Pancreas (tissue), 10 donors: ENCODE measurements around the gene LRRC75A. TPM values are rescaled to one million over a fixed set of nuclear protein-coding genes. Genes with fewer than 3 reads are reported as not detected.

Experiments
- ATAC-seq, 4 donors: fragments of 200-7000 bp; cut with Tn5 transposase; one replicate each; pipeline versions ENCODE4 v1.8.0 to v1.9.1; 2020; ENCODE audit warnings: mild to moderate bottlenecking in 4 of 4, moderate library complexity in 4 of 4
- DNase-seq, 6 donors: peaks; one replicate each; pipeline ENCODE4 v3.0.0-alpha.2; 2020
- FAIRE-seq: peaks from 2 replicates; lab custom pipeline; 2012; peaks lifted over from hg19 to GRCh38; lab: Jason Lieb, UNC
- H3K27ac ChIP-seq, 4 donors: fragments of 200-600 bp; sonication (generic); 1 replicate in 3 of 4; 2 replicates in 1 of 4; pipeline versions ENCODE4 v1.5.0 to v1.8.0; 2020
- H3K27me3 ChIP-seq, 4 donors: fragments of 200-600 bp; one replicate each; pipeline ENCODE4 v1.8.0; 2021
- H3K36me3 ChIP-seq, 3 donors: fragments of 200-600 bp; sonication (generic) in 1 of 3; one replicate each; pipeline versions ENCODE4 v1.5.0 to v1.8.0; 2020 to 2021
- H3K4me1 ChIP-seq, 3 donors: fragments of 200-600 bp; one replicate each; pipeline ENCODE4 v1.8.0; 2021
- H3K4me3 ChIP-seq, 4 donors: fragments of 200-600 bp; sonication (generic) in 2 of 4; one replicate each; pipeline versions ENCODE4 v1.5.0 to v1.8.0; 2020 to 2021
- H3K9me3 ChIP-seq, 4 donors: fragments of 200-600 bp; one replicate each; pipeline ENCODE4 v1.8.0; 2021
- WGBS, 2 donors: extraction: QIAGEN DNeasy Blood & Tissue Kit; methylation state at CpG; one replicate each; pipeline ENCODE4 v1.1.7; 2013; 5-methylcytosine and 5-hydroxymethylcytosine counted together
- intact Hi-C, 3 donors: fragments of 100-400 bp; cut with DNase I; formaldehyde crosslinking; loops; one replicate each; pipeline versions ENCODE4 v1.11.1 to v1.14.2; 2022
- polyA plus RNA-seq, 2 donors: library from polyadenylated mRNA; stranded (reverse); fragments of 200-250 nt; gene quantifications; one replicate each; pipeline ENCODE4 v1.2.3, GENCODE V29; 2013
- total RNA-seq, 6 donors: library from RNA; stranded (reverse); fragmentation: NEBNext Ultra II Directional in 4 of 6; extraction: Animal tissue kit (Norgen Biotek cat#: 25700) in 4 of 6; gene quantifications; one replicate each; pipeline versions ENCODE4 v1.2.1 to v1.2.4, GENCODE V29; 2021 to 2023
- TF ChIP-seq, protein P1 (sequence below), 4 donors: fragments of 200-600 bp; sonication (generic) in 3 of 4; IDR thresholded peaks; one replicate each; pipeline versions ENCODE4 v1.5.0 to v1.8.0; 2021; ENCODE audit warnings: antibody characterized with exemption in 4 of 4
- donor health status: healthy with polysubstance abuse.
- donor health status: DM: no; HTN: no; CAD: no; lungs with moderate emphysema.
- donor health status: DM: no; HTN: no; CAD: no.
- donor health status: control.
- donor health status: control.
- donor health status: Bipolar disorder and iron deficiency.
- donor health status: DM: yes; HTN: yes; CAD: no.
- donor health status: DM: no; HTN: no; CAD: no.
- donor health status: DM: no; HTN: no; CAD: no.
- donor health status: DM: yes; HTN: yes; CAD: no.

The LRRC75A gene
- total and polyA plus RNA-seq, 8 donors: 0.95 to 4.0 (median 2.0) TPM

GRCh38 chr17:16468428-16468992 lies 23.5 kb downstream of the LRRC75A start:
- no peak for FAIRE-seq
- no peaks in the 10 kb centered on the region for H3K9me3 ChIP-seq

GRCh38 chr17:16467886-16468285 lies 24.1 kb downstream of the LRRC75A start:
- no peak for DNase-seq
- Histone ChIP-seq H3K9me3 (no peaks in the 10 kb centered on the region), H3K4me1 (peaks cover 2 to 16% (median 8%) of the 10 kb centered on the region in 3 donors), H3K27me3 (no peaks in the 10 kb centered on the region), H3K27ac (no peak overlapping the region), H3K4me3 (no peak overlapping the region), H3K36me3 (no peaks in the 10 kb centered on the region)
- no peak for FAIRE-seq
- TF ChIP-seq, protein P1, sequence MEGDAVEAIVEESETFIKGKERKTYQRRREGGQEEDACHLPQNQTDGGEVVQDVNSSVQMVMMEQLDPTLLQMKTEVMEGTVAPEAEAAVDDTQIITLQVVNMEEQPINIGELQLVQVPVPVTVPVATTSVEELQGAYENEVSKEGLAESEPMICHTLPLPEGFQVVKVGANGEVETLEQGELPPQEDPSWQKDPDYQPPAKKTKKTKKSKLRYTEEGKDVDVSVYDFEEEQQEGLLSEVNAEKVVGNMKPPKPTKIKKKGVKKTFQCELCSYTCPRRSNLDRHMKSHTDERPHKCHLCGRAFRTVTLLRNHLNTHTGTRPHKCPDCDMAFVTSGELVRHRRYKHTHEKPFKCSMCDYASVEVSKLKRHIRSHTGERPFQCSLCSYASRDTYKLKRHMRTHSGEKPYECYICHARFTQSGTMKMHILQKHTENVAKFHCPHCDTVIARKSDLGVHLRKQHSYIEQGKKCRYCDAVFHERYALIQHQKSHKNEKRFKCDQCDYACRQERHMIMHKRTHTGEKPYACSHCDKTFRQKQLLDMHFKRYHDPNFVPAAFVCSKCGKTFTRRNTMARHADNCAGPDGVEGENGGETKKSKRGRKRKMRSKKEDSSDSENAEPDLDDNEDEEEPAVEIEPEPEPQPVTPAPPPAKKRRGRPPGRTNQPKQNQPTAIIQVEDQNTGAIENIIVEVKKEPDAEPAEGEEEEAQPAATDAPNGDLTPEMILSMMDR (IDR thresholded peaks at IDR 0.05): no peak
- 95 to 97% methylated on average over 3 of the region's 3 CpGs for WGBS, 2 donors
- intact Hi-C loops: no loop called here
- ATAC-seq: no peak

More at GRCh38 chr17:16468428-16468992, 23.5 kb downstream of the LRRC75A start:
- TF ChIP-seq, protein P1 (IDR thresholded peaks at IDR 0.05): no peak
- Histone ChIP-seq H3K4me3 (no peak overlapping the region), H3K36me3 (no peaks in the 10 kb centered on the region), H3K27ac (no peak overlapping the region), H3K27me3 (no peaks in the 10 kb centered on the region), H3K4me1 (peaks cover 0 to 14% (median 7%) of the 10 kb centered on the region in 3 donors)
- DNase-seq (no peak), ATAC-seq (no peak)
- 75 to 77% methylated on average over 4 of the region's 4 CpGs for WGBS, 2 donors
- intact Hi-C loops: no loop called here

GRCh38 chr17:16467044-16467443 lies 24.9 kb downstream of the LRRC75A start:
- Histone ChIP-seq H3K27ac (no peak overlapping the region), H3K4me1 (peaks cover 2 to 16% (median 8%) of the 10 kb centered on the region in 3 donors), H3K36me3 (no peaks in the 10 kb centered on the region), H3K9me3 (no peaks in the 10 kb centered on the region), H3K4me3 (no peak overlapping the region), H3K27me3 (no peaks in the 10 kb centered on the region)
- no peak for FAIRE-seq
- WGBS, 2 donors: 90 to 92% methylated on average over 6 of the region's 6 CpGs
- intact Hi-C loops: no loop called here
- TF ChIP-seq, protein P1 (IDR thresholded peaks at IDR 0.05): no peak
- no peak for ATAC-seq
- DNase-seq: no peak

GRCh38 chr17:16466407-16466806 lies 25.6 kb downstream of the LRRC75A start:
- Histone ChIP-seq H3K27ac (peak overlapping the region in 3 of 4 donors; percentile 23 to 75 (median 50)), H3K36me3 (no peaks in the 10 kb centered on the region), H3K4me3 (no peak overlapping the region), H3K27me3 (no peaks in the 10 kb centered on the region), H3K9me3 (no peaks in the 10 kb centered on the region), H3K4me1 (peaks cover 2 to 16% (median 8%) of the 10 kb centered on the region in 3 donors)
- FAIRE-seq (no peak), ATAC-seq (peak; percentile 66 to 86 (median 77)), DNase-seq (peak in 4 of 6 donors; percentile 45 to 87 (median 72))
- TF ChIP-seq, protein P1 (IDR thresholded peaks at IDR 0.05): no peak
- 40 to 48% methylated on average over 9 of the region's 9 CpGs for WGBS, 2 donors
- intact Hi-C loops: no loop called here

- no peak for FAIRE-seq
- intact Hi-C loops: no loop called here
- H3K9me3 ChIP-seq: no peaks in the 10 kb centered on the region
- H3K27me3 ChIP-seq: no peaks in the 10 kb centered on the region
- no peak overlapping the region for H3K4me3 ChIP-seq
- TF ChIP-seq, protein P1 (IDR thresholded peaks at IDR 0.05): no peak
- peaks cover 2 to 16% (median 8%) of the 10 kb centered on the region in 3 donors for H3K4me1 ChIP-seq
- peak overlapping the region in 3 of 4 donors; percentile 23 to 75 (median 50) for H3K27ac ChIP-seq
- ATAC-seq: peak; percentile 21 to 44 (median 43)
- 24 to 35% methylated on average over 4 of the region's 4 CpGs for WGBS, 2 donors
- no peaks in the 10 kb centered on the region for H3K36me3 ChIP-seq
- DNase-seq: peak in 1 of 6 donors; percentile 63
Observed at GRCh38 chr17:16465861-16466338, 26.1 kb downstream of the LRRC75A start.
